Activated naive CD4-positive, alpha-beta T cell treated with anti-CD3 and anti-CD28 coated beads, Interleukin-2, amount 50 U/mL, for 16 hours (primary cell): ENCODE measurements around the gene HGFAC.
"Not testable (repeated sequence)": the region's sequence is repeated elsewhere in the genome, so short reads cannot be mapped to it uniquely, and the experiment has no call there.

Experiments
- DNase-seq: peaks from one replicate; pipeline ENCODE4 v3.0.0-alpha.2; 2020

HGFAC gene

GRCh38 chr4:3441501-3442459 is at the start of gene HGFAC:
HGFAC (plus strand) TSS chr4:3441968; CDS start chr4:3442002, 34 bp downstream.
- no peak for DNase-seq

- no peak for DNase-seq
Observed at GRCh38 chr4:3392321-3392720, 49.4 kb upstream of the HGFAC start.

- DNase-seq: no peak
Observed at GRCh38 chr4:3393171-3393570, 48.6 kb upstream of the HGFAC start.

GRCh38 chr4:3396600-3396999 is 45.2 kb upstream of the HGFAC start:
- no peak for DNase-seq

GRCh38 chr4:3397128-3397527 is 44.6 kb upstream of the HGFAC start:
- no peak for DNase-seq

GRCh38 chr4:3399277-3400194 is 42.2 kb upstream of the HGFAC start:
- DNase-seq: no peak

- no peak for DNase-seq
Observed at GRCh38 chr4:3401436-3402171, 40.2 kb upstream of the HGFAC start.

- DNase-seq: no peak
Observed at GRCh38 chr4:3402491-3403347, 39.0 kb upstream of the HGFAC start.

- no peak for DNase-seq
Observed at GRCh38 chr4:3403348-3403906, 38.3 kb upstream of the HGFAC start.

GRCh38 chr4:3404546-3404945 is 37.2 kb upstream of the HGFAC start:
- no peak for DNase-seq

GRCh38 chr4:3405176-3405575 is 36.6 kb upstream of the HGFAC start:
- no peak for DNase-seq

- DNase-seq: no peak
Observed at GRCh38 chr4:3406021-3406420, 35.7 kb upstream of the HGFAC start.

- DNase-seq: no peak
Observed at GRCh38 chr4:3406431-3406830, 35.3 kb upstream of the HGFAC start.

- DNase-seq: no peak
Observed at GRCh38 chr4:3407171-3407771, 34.5 kb upstream of the HGFAC start.

GRCh38 chr4:3407930-3408792 is 33.6 kb upstream of the HGFAC start:
- DNase-seq: no peak

GRCh38 chr4:3408793-3409330 is 32.9 kb upstream of the HGFAC start:
- DNase-seq: no peak

- peak; percentile 7 for DNase-seq
Observed at GRCh38 chr4:3409571-3410091, 32.1 kb upstream of the HGFAC start.

- DNase-seq: peak; percentile 2
Observed at GRCh38 chr4:3410401-3411135, 31.2 kb upstream of the HGFAC start.

GRCh38 chr4:3411190-3411589 is 30.6 kb upstream of the HGFAC start:
- not testable (repeated sequence) for DNase-seq
